Activated naive CD8-positive, alpha-beta T cell treated with anti-CD3 and anti-CD28 coated beads for 36 hours (primary cell): Measurements from ENCODE around the gene ZFR2. TPM values are rescaled to one million over a fixed set of nuclear protein-coding genes. Genes with fewer than 3 reads are reported as not detected.
"Not testable (repeated sequence)": the region's sequence is repeated elsewhere in the genome, so short reads cannot be mapped to it uniquely, and the experiment has no call there.

Source experiments
- DNase-seq: peaks from one replicate; pipeline ENCODE4 v3.0.0; 2021
- H3K27ac Mint-ChIP-seq: one replicate; pipeline ENCODE4 v1.8.0; 2022; ENCODE audit warnings: mild to moderate bottlenecking, moderate library complexity, mixed read lengths
- H3K27me3 Mint-ChIP-seq: one replicate; pipeline ENCODE4 v1.8.0; 2022; ENCODE audit warnings: mild to moderate bottlenecking, mixed read lengths
- H3K36me3 Mint-ChIP-seq: one replicate; pipeline ENCODE4 v1.8.0; 2021; ENCODE audit warnings: mild to moderate bottlenecking, mixed read lengths
- H3K4me1 Mint-ChIP-seq: one replicate; pipeline ENCODE4 v1.8.0; 2021; ENCODE audit warnings: mixed read lengths
- H3K4me3 Mint-ChIP-seq: one replicate; pipeline ENCODE4 v1.8.0; 2022; ENCODE audit warnings: mild to moderate bottlenecking, moderate library complexity, mixed read lengths
- H3K9me3 Mint-ChIP-seq: one replicate; pipeline ENCODE4 v1.8.0; 2022; ENCODE audit warnings: mixed read lengths
- total RNA-seq, 2 experiments: library from RNA; stranded (reverse); gene quantifications; one replicate each; pipeline ENCODE4 v1.2.3, GENCODE V29; 2021

ZFR2 gene
- total RNA-seq, 2 experiments from 2014 or later, result 0.54 to 0.84 TPM

- no peaks in the 10 kb centered on the region for H3K36me3 Mint-ChIP-seq
- DNase-seq, result no peak
- no peaks in the 10 kb centered on the region for H3K4me1 Mint-ChIP-seq
- H3K9me3 Mint-ChIP-seq, result no peaks in the 10 kb centered on the region
- no peaks in the 10 kb centered on the region for H3K27me3 Mint-ChIP-seq
- no peak overlapping the region for H3K4me3 Mint-ChIP-seq
- H3K27ac Mint-ChIP-seq, result no peak overlapping the region
These were observed 21.8 kb upstream of the ZFR2 start for GRCh38 chr19:3890591-3890990.

GRCh38 chr19:3882041-3882384, 13.2 kb upstream of the ZFR2 start:
- Mint-ChIP-seq H3K4me3 (no peak overlapping the region), H3K4me1 (peaks cover 9% of the 10 kb centered on the region), H3K9me3 (no peaks in the 10 kb centered on the region), H3K36me3 (no peaks in the 10 kb centered on the region), H3K27me3 (peaks cover 64% of the 10 kb centered on the region), H3K27ac (no peak overlapping the region)
- no peak for DNase-seq

- Mint-ChIP-seq H3K4me3 (no peak overlapping the region), H3K9me3 (no peaks in the 10 kb centered on the region), H3K36me3 (no peaks in the 10 kb centered on the region), H3K27ac (no peak overlapping the region), H3K27me3 (peaks cover 68% of the 10 kb centered on the region), H3K4me1 (peaks cover 9% of the 10 kb centered on the region)
- no peak for DNase-seq
These were observed 12.6 kb upstream of the ZFR2 start for GRCh38 chr19:3881272-3882040.

GRCh38 chr19:3880471-3881271, 11.8 kb upstream of the ZFR2 start, which contains the start of gene ATCAY:
Gene ATCAY (plus strand): TSS chr19:3880685. CDS start chr19:3885768, 5,083 bp downstream.
- Mint-ChIP-seq H3K4me3 (no peak within 1 kb of the TSS), H3K27me3 (peaks cover 71% of the 10 kb centered on the region), H3K36me3 (no peaks in the 10 kb centered on the region), H3K27ac (no peak within 1 kb of the TSS), H3K4me1 (peaks cover 9% of the 10 kb centered on the region), H3K9me3 (no peaks in the 10 kb centered on the region)
- DNase-seq, result no peak

- H3K4me3 Mint-ChIP-seq, result no peak overlapping the region
- H3K9me3 Mint-ChIP-seq, result no peaks in the 10 kb centered on the region
- H3K27ac Mint-ChIP-seq, result no peak overlapping the region
- peaks cover 76% of the 10 kb centered on the region for H3K27me3 Mint-ChIP-seq
- peaks cover 9% of the 10 kb centered on the region for H3K4me1 Mint-ChIP-seq
- DNase-seq, result no peak
- no peaks in the 10 kb centered on the region for H3K36me3 Mint-ChIP-seq
These were observed 10.8 kb upstream of the ZFR2 start for GRCh38 chr19:3879656-3880055.

GRCh38 chr19:3874695-3875094, 5.9 kb upstream of the ZFR2 start:
- H3K4me3 Mint-ChIP-seq, H3K9me3 Mint-ChIP-seq, H3K36me3 Mint-ChIP-seq, H3K4me1 Mint-ChIP-seq, H3K27ac Mint-ChIP-seq, DNase-seq: not testable (repeated sequence)
- H3K27me3 Mint-ChIP-seq, result peaks cover 72% of the 10 kb centered on the region

GRCh38 chr19:3873151-3873550, 4.3 kb upstream of the ZFR2 start:
- peaks cover 6% of the 10 kb centered on the region for H3K36me3 Mint-ChIP-seq
- H3K27me3 Mint-ChIP-seq, result peaks cover 68% of the 10 kb centered on the region
- H3K27ac Mint-ChIP-seq, result no peak overlapping the region
- H3K4me3 Mint-ChIP-seq, result no peak overlapping the region
- H3K4me1 Mint-ChIP-seq, result no peaks in the 10 kb centered on the region
- DNase-seq, result no peak
- H3K9me3 Mint-ChIP-seq, result peaks cover 7% of the 10 kb centered on the region

- peaks cover 6% of the 10 kb centered on the region for H3K36me3 Mint-ChIP-seq
- peaks cover 58% of the 10 kb centered on the region for H3K27me3 Mint-ChIP-seq
- H3K9me3 Mint-ChIP-seq, result peaks cover 7% of the 10 kb centered on the region
- no peak for DNase-seq
- H3K27ac Mint-ChIP-seq, result no peak overlapping the region
- no peak overlapping the region for H3K4me3 Mint-ChIP-seq
- H3K4me1 Mint-ChIP-seq, result no peaks in the 10 kb centered on the region
These were observed 668 bp downstream of the ZFR2 start for GRCh38 chr19:3867971-3868769.

- Mint-ChIP-seq H3K4me3 (no peak overlapping the region), H3K27me3 (peaks cover 51% of the 10 kb centered on the region), H3K36me3 (peaks cover 6% of the 10 kb centered on the region), H3K9me3 (peaks cover 7% of the 10 kb centered on the region), H3K27ac (no peak overlapping the region), H3K4me1 (no peaks in the 10 kb centered on the region)
- DNase-seq, result no peak
These were observed 1.8 kb downstream of the ZFR2 start for GRCh38 chr19:3866910-3867638.

GRCh38 chr19:3863648-3864047, 5.2 kb downstream of the ZFR2 start:
- Mint-ChIP-seq H3K9me3 (no peaks in the 10 kb centered on the region), H3K4me1 (no peaks in the 10 kb centered on the region), H3K4me3 (no peak overlapping the region), H3K36me3 (no peaks in the 10 kb centered on the region), H3K27me3 (peaks cover 22% of the 10 kb centered on the region), H3K27ac (no peak overlapping the region)
- DNase-seq, result no peak

GRCh38 chr19:3862826-3863500, 5.9 kb downstream of the ZFR2 start:
- H3K9me3 Mint-ChIP-seq, result no peaks in the 10 kb centered on the region

GRCh38 chr19:3860499-3860898, 8.3 kb downstream of the ZFR2 start:
- no peaks in the 10 kb centered on the region for H3K36me3 Mint-ChIP-seq
- no peaks in the 10 kb centered on the region for H3K27me3 Mint-ChIP-seq
- H3K4me3 Mint-ChIP-seq, result no peak overlapping the region
- H3K4me1 Mint-ChIP-seq, result no peaks in the 10 kb centered on the region
- no peak overlapping the region for H3K27ac Mint-ChIP-seq
- no peaks in the 10 kb centered on the region for H3K9me3 Mint-ChIP-seq
- no peak for DNase-seq

More at GRCh38 chr19:3862826-3863500, 5.9 kb downstream of the ZFR2 start:
- DNase-seq, result no peak
- no peak overlapping the region for H3K4me3 Mint-ChIP-seq
- no peaks in the 10 kb centered on the region for H3K4me1 Mint-ChIP-seq
- H3K27ac Mint-ChIP-seq, result no peak overlapping the region
- no peaks in the 10 kb centered on the region for H3K36me3 Mint-ChIP-seq
- H3K27me3 Mint-ChIP-seq, result peaks cover 17% of the 10 kb centered on the region

GRCh38 chr19:3857449-3858003, 11.3 kb downstream of the ZFR2 start:
- Mint-ChIP-seq H3K27ac (no peak overlapping the region), H3K4me1 (no peaks in the 10 kb centered on the region), H3K4me3 (no peak overlapping the region), H3K27me3 (no peaks in the 10 kb centered on the region), H3K9me3 (no peaks in the 10 kb centered on the region), H3K36me3 (no peaks in the 10 kb centered on the region)
- DNase-seq, result no peak

- H3K4me1 Mint-ChIP-seq, result no peaks in the 10 kb centered on the region
- H3K9me3 Mint-ChIP-seq, result peaks cover 12% of the 10 kb centered on the region
- peaks cover 4% of the 10 kb centered on the region for H3K36me3 Mint-ChIP-seq
- no peak for DNase-seq
- no peak overlapping the region for H3K4me3 Mint-ChIP-seq
- H3K27ac Mint-ChIP-seq, result no peak overlapping the region
- no peaks in the 10 kb centered on the region for H3K27me3 Mint-ChIP-seq
These were observed 13.5 kb downstream of the ZFR2 start for GRCh38 chr19:3855320-3855719.
